ENCODE results near the gene IL18. TPM values are rescaled to one million over a fixed set of nuclear protein-coding genes. Genes with fewer than 3 reads are reported as not detected.
"Not testable (repeated sequence)": the region's sequence is repeated elsewhere in the genome, so short reads cannot be mapped to it uniquely, and the experiment has no call there.

The IL18 gene
- total RNA-seq, 1 donor from 2014 or later = 2.0 TPM

DNA sequence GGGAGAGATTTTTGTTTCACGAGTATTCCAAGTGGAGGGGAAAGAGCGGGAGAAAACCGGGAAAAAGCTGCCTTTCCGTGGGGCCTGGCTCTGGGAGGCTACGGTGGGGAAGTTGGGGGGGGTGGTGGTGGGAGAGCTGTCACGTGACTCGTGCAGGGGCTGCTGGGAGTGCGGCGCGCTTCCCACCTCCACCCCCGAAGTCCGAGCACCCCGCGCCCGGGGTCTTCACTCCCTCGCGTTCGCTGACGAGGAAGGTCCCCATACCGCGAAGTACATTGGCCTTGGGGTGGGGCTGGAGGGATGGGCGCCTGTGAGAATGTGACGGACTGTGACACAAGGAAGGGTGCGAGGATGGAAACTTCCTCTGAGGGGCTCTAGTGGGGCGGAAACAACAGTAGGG, 3.3 kb upstream of the IL18 start, which contains the start of gene TEX12:
TSS of gene TEX12 (plus strand) at position 228 of the 400 bp plus-strand sequence. CDS start 1,897 bp downstream, outside the sequence.
- DNase-seq = no peak

DNA sequence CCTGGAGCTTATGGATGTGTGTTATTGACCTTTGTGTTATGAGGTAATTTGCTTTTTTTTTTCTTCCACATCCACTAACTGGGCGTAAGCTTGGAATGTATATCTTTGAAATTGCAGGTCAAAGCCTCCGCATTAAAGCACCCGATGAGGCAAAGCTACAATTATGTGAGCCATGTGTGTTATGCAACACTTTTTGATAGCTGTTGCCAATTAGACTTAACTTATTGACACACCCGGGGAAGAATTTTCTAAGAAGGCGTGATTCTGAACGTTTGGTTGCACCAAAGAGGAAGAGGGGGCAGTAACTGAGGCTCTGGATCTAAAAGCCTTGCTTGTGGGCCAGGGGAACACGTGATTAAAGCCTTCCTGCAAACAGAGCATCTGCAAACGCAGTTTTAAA, 2.7 kb upstream of the IL18 start:
- DNase-seq = no peak

DNA sequence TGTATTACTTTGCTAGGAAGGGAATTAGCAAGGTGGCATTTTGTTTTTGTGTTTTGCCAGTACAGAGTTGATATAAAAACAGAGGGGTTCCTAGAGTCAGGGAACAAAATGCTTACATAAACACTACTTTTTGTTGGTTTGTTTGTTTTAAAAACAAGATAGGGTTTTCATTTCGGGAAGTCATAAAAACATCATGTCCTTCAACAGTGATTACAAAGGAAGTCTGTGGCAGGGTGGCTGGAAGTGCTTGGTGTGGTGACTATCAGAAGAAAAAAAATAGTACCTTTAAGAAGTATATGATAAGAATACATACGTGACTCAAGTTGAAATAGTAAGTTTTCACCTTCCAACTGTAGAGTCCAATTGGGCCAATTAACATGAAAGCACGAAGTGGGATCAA, 1.2 kb upstream of the IL18 start:
- DNase-seq = no peak

DNA sequence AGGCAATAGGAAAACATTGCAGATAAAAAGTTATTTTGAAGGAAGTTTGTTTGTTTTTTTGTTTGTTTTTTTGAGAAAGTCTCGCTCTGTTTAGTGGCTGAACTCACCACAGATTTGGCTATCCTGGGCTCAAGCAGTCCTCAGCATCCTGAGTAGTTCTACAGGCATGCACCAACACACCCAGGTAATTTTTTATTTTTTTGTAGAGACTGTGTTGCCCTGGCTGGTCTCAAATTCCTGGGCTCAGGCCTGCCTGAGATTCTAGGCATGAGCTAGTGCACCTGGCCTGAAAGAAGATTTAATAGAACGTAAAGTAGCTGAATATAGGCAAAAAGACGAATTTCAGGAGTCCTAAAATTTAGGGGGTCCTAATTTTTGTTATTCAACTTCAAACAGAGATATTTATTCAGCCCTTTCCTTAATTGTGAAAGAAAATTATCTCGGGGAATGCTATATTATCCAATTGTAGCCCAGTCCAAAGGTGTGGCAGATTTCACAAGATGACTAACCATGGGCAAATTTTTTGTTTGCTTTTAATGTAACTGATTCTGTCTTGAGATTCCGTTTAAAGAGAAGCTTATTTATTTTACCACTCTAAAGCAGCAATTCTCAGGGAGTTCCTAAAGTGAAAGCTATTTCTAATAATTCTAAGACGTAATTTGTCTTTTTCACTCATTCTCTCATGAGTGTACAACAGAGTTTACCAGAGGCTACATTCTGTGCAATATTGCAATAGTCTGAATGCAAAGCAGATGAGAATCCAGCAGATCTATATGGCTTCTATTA, 940 bp downstream of the IL18 start:
- DNase-seq = no peak

DNA sequence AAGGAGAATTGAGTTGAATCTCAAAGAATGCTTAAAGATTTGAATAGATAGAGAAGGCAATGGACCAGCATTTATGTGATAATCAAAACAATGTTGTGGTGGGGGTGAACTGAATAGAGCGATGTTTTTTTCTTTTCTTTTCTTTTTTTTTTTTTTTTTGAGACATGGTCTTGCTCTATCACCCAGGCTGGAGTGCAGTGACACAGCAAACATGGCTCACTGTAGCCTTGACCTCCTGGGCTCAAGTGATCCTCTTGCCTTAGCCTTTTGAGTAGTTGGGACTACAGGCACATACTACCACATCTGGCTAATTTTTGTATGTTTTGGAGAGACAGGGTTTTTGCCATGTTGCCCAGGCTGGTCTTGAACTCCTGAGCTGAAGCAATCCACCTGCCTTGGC, 1.7 kb downstream of the IL18 start:
- DNase-seq = not testable (repeated sequence)

DNA sequence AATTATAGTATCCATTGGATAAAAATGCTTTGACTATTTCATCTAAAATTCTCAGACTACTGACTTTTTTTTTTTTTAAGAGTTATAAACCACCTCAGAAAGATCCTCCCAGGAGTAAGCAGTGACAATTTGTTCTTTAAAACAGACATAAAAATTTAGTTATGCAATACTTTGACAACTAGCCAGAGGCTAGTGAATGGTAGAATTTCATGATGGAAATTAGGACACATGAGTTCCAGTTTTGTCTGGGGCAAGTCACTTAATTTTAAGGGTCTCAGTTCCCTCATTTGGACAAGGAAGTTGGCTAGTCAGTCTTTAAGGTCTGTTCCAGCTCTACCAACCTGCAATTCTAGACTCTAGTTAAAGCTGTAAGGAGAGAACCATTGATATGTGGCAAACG, 2.9 kb downstream of the IL18 start:
- no peak for DNase-seq

DNA sequence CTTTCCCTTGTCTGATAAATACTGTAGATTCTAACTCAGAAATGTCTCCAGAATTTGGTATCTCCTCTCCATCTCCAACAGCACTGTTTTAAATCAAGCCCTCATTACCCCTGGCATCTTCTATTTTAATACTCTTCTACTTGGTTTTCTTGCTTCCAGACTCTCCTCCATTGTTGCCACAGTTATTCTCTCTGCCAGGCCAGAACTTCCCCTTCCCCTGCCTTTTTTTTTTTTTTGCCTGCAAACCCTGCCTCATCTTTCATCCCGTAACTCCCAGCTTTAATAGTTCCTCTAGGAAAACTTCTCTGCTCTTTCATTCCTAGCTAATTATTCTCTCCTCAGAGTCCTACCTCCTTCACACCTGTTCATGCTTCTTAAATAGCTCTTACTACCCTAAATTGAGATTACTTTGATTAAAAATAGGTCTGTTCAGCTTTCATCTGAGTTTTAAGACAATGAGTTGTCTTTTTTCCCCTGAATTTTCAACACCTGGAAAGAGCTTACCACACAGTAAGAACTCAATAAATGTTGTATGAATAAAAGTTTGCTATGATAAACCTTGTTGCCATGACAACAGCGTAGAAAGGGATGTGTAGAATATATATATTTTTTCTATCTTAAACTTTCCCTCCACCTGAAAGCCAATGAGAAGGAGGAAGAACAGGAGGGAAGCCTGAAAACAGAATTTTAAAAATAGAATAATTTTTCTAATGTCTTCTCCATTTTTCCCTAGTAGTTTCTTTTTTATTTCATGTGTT, 3.6 kb downstream of the IL18 start:
- DNase-seq = no peak

DNA sequence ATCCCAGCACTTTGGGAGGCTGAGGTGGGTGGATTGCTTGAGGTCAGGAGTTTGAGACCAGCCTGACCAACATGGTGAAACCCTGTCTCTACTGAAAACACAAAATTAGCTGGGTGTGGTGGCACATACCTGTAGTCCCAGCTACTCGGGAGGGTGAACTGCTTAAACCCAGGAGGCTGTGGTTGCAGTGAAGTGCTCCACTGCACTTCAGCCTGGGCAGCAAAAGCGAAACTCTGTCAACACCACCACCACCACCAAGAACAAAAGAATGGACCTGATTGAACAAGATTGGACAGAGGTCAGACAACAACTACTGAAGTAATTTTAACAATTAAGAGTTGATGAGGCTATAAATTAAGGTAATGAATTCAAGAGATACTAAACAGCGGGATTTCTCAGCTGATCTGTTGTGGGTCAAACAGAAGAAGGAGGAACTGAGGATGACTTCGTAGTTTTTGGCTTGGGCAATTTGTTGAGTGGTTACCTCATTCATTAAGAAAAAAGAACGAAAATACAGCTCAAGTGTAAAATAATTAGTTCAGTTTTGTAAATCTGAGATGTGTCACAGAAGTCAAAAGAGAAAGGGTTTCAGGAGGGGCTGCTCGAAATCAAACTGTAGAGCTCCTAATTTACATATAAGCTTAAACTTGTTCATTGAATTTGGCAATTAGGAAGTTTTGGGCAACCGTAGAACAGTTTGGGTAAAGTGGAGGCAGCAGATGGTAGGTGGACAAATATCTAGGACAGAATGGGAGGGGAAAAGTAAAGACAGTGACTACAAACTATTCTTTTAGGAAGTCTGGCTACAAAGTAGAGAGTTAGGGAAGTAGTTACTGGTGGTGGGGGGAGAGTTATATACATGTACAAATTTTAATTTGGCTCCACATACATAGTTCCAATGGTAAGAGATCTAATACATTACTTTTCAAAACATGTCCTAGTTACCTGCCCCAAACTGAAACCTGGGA, 4.5 kb downstream of the IL18 start:
- DNase-seq = no peak

DNA sequence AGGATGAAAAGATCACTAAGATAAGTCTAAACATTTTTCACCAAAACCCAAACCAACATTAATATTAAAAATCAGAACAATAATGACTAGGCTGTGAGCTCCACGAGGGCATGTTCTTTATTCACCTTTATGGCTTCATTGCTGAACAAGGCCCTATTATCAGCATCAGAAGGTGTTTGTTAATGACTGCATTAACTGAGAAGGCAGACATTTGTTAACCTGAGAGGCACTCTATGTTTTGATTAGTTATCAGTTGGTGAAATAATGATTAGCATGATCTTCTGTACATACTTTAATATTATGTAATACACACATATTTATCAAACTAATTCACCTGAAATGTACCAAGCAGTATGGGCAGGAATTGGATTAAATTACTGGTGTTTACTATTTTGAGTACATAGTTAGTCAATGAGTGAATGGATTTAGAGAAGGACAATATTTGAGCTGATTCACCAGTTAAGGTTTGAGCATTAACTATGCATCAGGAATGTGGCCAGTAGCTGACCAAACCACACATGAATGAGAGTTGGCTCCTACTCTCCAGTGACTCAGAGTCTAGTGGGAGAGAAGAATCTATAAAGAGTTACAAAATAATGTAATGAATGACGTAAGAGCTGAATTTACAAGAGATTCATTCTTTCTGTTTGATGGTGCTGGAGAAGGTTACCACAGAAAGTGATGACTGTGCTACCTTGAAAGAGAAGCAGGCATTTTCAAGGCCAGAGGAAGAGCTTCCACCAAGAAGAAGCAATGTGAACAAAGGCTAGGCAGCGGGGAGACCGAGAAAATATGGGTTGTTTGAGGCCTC, 6.7 kb downstream of the IL18 start:
- DNase-seq = no peak

DNA sequence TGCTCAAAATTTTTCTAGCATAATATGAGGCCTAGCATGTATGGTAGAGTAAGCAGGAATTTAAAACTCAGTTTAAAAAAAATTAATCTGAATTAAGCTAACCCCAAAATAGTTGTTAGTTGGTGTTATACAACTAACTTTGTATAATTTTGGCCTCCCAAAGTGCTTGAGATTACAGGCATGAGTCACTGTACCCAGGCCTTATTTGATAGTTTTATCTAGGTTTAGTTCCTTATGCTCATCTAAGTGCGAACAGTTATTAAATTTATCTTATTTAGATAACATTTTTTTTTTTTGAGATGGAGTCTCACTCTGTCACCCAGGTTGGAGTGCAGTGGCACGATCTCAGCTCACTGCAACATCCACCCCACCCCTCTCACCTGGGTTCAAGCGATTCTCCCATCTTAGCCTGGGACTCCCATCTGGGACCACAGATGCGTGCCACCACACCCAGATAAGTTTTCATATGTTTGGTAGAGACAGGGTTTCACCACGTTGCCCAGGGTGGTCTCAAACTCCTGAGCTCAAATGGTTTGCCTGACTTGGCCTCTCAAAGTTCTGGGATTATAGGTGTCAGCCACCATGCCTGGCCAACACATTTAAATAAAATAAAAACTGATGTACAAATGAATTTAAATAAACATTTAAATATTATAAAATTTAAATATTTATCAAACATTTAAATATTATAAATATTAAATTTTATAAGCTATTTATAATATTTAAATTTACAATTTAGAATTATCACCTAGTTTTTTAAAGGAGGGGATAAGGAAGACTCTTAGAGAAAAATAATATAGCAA, 7.5 kb downstream of the IL18 start:
- DNase-seq = no peak

DNA sequence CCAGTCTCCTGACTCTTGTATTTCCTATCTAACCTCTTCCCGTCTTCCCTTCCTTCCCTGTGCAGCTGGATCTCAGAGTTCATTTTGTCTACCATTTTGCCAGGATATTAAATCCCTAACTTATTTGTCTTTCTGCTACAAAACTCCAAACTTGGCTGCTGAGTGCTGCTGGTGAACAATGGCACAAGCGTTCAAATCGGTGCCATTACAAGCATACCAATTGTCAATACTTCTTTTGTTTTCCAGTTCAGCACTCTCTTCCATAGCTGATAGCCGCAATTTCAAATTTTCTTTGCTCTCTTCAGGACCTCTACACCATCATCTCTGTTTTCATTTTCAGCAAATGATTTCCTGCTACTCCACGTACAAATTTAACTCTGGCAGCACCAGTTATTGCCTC, 13.4 kb downstream of the IL18 start:
- no peak for DNase-seq

DNA sequence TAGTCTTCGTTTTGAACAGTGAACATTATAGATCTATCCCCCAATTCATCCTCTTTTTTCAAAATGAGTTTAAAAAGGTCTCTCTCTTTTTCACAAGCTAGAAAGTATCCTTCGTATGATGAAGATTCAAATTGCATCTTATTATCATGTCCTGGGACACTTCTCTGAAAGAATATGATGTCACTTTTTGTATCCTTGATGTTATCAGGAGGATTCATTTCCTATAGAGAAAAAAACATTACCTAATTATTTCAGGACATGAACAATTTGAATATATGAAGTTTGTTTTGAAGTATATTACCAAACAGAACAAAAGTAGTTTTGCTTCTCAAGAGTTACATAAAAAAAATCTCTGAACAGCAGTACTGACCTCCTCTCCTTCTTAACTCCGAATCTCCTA, 20.3 kb downstream of the IL18 start:
- no peak for DNase-seq

DNA sequence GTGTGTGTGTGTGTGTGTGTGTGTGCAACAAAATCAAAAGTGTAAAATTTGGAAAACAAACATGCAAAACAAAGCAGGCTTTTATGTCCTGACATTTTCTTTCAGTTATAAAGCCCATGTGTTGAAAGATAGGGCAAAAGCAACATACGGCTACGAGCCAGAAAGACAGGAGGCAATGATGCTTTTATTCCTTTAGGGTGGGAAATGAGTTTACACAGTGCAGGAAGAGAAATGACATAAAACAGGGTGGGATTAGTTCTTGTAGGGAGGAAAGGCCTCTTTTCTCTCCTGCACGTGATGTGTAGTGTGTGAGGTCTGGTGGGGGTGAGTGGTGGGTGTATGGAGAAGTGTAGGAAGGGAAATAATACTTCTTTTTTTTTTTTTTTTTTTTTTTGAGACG, 29.4 kb downstream of the IL18 start:
- no peak for DNase-seq

DNA sequence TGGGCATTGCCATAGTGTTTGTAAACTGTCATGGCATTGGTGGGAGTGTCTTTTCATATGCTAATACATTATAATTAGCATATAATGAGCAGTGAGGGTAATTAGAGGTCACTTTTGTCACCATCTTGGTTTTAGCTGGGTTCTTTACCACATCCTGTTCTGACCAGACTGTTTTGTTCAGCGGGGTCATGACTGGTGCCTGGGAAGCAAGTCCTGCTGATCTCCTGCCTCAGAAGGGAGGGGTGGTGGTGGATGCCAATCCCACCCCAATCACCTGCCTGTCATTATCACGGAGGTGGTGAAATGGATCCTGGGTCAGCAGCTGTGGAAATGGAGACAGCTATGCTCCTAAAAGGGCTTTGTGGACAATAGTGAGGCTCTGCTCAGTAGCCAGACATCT, 31.2 kb downstream of the IL18 start:
- no peak for DNase-seq

DNA sequence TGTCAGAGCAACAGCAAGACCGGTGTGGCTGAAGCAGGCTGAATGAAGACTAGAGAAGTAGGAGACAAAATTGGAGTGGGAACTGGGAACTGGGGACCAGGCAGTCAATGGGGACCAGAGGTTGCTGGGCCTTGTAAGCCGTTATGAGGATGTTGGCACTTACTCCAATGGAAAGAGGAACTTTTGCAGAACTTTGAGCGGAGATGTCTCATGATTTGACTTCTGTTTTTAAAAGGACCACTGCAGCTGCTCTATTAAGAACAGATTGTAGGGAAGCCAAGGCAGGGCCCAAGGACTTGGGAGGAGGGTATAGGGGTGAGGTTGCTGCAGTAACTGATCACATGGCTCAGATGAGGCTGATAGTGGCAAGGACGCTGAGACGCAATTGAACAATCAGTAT, 34.2 kb downstream of the IL18 start:
- DNase-seq = no peak

DNA sequence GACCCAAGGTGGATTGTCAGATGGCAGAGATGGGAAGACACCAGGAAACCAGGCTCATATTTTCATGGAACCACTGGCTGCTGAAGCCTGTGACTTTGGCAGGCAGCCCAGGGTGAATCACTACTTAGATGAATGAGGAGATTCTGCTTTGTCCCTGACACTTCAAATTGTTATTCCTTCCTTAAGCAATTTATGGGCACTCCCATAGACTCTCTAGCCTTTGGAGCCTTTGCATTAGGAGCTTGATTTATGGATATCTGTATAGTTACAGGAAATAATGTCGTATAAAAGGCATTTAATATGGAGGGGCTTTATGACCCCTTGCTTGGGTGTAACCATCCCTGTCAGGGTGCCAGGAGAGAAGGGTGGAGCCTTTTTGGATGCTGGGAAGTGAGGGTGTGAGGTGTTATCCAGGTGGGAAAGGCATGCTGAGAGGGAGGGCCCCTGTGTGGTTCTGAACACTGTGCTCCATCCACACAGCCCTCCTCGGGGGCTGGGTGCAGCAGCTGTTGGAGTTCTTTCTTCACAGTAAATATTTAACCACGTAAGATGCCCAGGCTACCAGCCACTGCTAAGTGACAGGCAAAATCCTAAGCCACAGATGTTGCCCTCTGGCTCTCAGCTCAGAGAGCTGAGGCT, 35.3 kb downstream of the IL18 start:
- DNase-seq = no peak

DNA sequence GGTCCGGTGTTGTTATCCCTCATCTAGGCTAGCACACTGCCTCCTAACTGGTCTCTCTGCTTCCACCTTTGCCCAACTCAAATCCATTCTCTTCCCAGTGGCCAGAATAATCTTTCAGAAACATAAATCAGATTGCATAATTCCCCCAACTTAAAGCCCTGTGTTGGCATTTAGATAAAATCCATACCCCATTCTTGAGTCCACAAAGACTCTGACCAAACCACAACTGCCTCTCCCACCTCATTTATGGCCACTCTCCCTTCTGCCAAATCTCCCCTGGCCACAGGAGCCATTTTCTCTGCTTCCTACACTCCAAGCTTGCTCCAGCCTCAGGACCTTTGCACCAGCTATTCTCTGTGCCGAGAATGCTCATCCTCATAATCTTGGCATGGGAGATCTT, 36.8 kb downstream of the IL18 start:
- DNase-seq = no peak

DNA sequence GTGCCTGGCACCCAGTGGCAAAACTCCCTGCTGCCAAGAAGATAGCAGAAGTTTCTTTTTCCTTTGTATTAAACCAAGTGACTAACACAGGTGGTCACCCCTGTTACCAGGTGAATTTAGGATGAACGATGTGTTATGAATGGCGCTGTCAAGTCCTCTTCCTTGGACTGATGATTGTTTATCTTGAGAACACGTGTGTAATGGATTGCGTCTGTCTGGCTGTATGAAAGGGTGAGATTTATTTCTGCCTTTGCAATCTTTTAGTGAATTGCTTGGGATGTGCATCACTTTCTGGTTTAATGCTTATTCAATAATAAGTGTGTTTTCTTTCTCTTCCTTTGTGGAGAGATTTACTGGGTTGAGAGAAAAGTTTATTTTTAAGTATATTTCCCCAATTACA, 40.8 kb downstream of the IL18 start:
- DNase-seq = no peak

DNA sequence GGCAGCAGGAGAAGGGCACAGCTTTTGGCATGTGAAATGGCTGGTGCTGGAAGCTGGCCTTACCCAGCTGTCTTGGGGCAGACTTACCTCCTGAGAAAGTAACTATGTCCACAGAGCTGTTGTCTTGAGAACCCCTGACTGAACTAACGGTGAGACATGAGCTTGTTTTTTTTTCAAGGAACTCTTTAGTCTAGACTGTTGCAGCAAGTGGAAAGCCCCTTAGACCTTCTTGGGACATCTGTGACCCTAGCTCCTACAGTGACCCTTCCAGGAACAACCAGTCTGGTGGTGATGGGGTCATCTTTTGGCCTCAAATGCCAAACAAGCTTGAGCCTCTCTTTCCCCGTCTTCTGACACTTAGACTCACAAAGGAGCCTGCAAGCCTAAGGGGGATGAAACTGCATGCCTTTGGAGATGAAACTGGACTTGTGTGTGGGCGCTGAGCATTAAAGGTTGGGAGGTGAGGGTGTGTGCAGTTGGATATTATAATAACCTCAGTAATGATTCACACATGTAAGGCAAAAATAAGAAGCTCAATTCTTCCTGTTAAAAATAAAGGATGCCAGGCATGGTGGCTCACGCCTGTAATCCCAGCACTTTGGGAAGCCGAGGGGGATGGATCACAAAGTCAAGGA, 41.8 kb downstream of the IL18 start:
- no peak for DNase-seq

DNA sequence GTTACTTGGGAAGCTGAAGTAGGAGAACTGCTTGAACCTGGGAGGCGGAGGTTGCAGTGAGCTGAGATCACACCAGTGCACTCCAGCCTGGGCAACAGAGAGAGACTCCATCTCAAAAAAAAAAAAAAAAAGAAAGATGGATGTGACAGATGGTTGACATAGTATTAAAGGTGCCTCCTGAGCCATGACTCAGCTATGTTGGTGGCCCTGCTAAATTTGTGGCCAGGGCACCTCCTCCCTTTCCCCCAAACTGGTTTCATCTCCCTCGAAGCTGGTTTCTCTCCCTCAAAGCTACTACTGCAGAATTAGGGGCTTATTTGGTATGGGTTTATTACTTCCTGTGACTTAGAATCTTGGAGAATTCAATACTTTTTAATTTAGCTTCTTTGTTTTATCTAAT, 45.7 kb downstream of the IL18 start:
- no peak for DNase-seq

Measured in occipital lobe (tissue), 2 donors.